HG03521 (cell line): ENCODE results near the gene ZNG1A.
"Not testable (repeated sequence)": the region's sequence is repeated elsewhere in the genome, so short reads cannot be mapped to it uniquely, and the experiment has no call there.

ENCODE experiments used
- ATAC-seq: cut with Tn5 transposase; IDR thresholded peaks from one replicate; pipeline ENCODE4 v1.9.1; 2021; ENCODE audit warnings: mild to moderate bottlenecking, moderate library complexity; ENCODE audit not compliant: unreplicated experiment

Gene ZNG1A

GRCh38 chr9:178140-178825 lies 573 bp downstream of the ZNG1A start:
- not testable (repeated sequence) for ATAC-seq

- not testable (repeated sequence) for ATAC-seq
Measured at GRCh38 chr9:169757-170156, 9.1 kb downstream of the ZNG1A start.

- not testable (repeated sequence) for ATAC-seq
Measured at GRCh38 chr9:159871-160270, 19.0 kb downstream of the ZNG1A start.

- ATAC-seq, result not testable (repeated sequence)
Measured at GRCh38 chr9:151173-151572, 27.7 kb downstream of the ZNG1A start.

- not testable (repeated sequence) for ATAC-seq
Measured at GRCh38 chr9:139880-140279, 39.0 kb downstream of the ZNG1A start.

- not testable (repeated sequence) for ATAC-seq
Measured at GRCh38 chr9:117995-118467, 60.8 kb downstream of the ZNG1A start, which contains the start of gene FOXD4. TSS of gene FOXD4 (minus strand) at chr9:118417. CDS start at chr9:118119, 298 bp downstream.

- not testable (repeated sequence) for ATAC-seq
Measured at GRCh38 chr9:117144-117994, 61.5 kb downstream of the ZNG1A start.

GRCh38 chr9:116239-117077 lies 62.4 kb downstream of the ZNG1A start:
- not testable (repeated sequence) for ATAC-seq

- ATAC-seq, result not testable (repeated sequence)
Measured at GRCh38 chr9:115118-115451, 63.8 kb downstream of the ZNG1A start.

- ATAC-seq, result not testable (repeated sequence)
Measured at GRCh38 chr9:114267-115117, 64.4 kb downstream of the ZNG1A start.

GRCh38 chr9:113468-114266 lies 65.2 kb downstream of the ZNG1A start:
- not testable (repeated sequence) for ATAC-seq

GRCh38 chr9:112589-113467 lies 66.0 kb downstream of the ZNG1A start:
- ATAC-seq, result not testable (repeated sequence)

GRCh38 chr9:110672-111071 lies 68.2 kb downstream of the ZNG1A start:
- ATAC-seq, result not testable (repeated sequence)

- ATAC-seq, result not testable (repeated sequence)
Measured at GRCh38 chr9:109540-109939, 69.3 kb downstream of the ZNG1A start.

- ATAC-seq, result not testable (repeated sequence)
Measured at GRCh38 chr9:108742-109495, 69.9 kb downstream of the ZNG1A start.

GRCh38 chr9:105991-106390 lies 72.9 kb downstream of the ZNG1A start:
- ATAC-seq, result not testable (repeated sequence)

- ATAC-seq, result not testable (repeated sequence)
Measured at GRCh38 chr9:100430-100829, 78.4 kb downstream of the ZNG1A start.
